Measurements from ENCODE around the gene ZNF189.

- TF ChIP-seq CTCF (IDR thresholded peaks at IDR 0.05) (no peak), POLR2A (IDR thresholded peaks at IDR 0.05) (no peak), EP300 (IDR thresholded peaks at IDR 0.05) (no peak)
Measured at GRCh38 chr9:101354143-101354764, 44.4 kb upstream of the ZNF189 start.

Measured in tibial nerve (tissue), 4 donors.